Lower leg skin (tissue), 4 donors: ENCODE data around the gene ZNF367. TPM values are rescaled to one million over a fixed set of nuclear protein-coding genes. Genes with fewer than 3 reads are reported as not detected.

ENCODE experiments used
- DNase-seq, 2 donors: peaks; one replicate each; pipeline ENCODE4 v3.0.0-alpha.2; 2019; ENCODE audit warnings: low spot score in 2 of 2
- H3K4me3 ChIP-seq: fragments of 200-600 bp; sonication (generic); 2 replicates; pipeline ENCODE4 v1.5.1; 2017; ENCODE audit warnings: mild to moderate bottlenecking, low read depth; ENCODE audit not compliant: poor library complexity, severe bottlenecking
- CTCF ChIP-seq, 3 donors: fragments of 450-650 bp; IDR thresholded peaks; one replicate each; pipeline ENCODE4 v1.5.1; 2016; ENCODE audit warnings: antibody characterized with exemption in 3 of 3, mild to moderate bottlenecking in 3 of 3, moderate library complexity in 2 of 3
- POLR2A ChIP-seq, 2 donors: fragments of 450-650 bp; IDR thresholded peaks; one replicate each; pipeline ENCODE4 v1.6.1; 2016 to 2017; ENCODE audit warnings: antibody characterized with exemption in 2 of 2, mild to moderate bottlenecking in 1 of 2, moderate library complexity in 1 of 2
- WGBS, 2 donors: methylation state at CpG; one replicate each; pipeline ENCODE4 v1.1.5; 2018; 5-methylcytosine and 5-hydroxymethylcytosine counted together
- intact Hi-C: fragments of 100-400 bp; cut with DNase I; formaldehyde crosslinking; loops from one replicate; pipeline ENCODE4 v1.15.0; 2023; ENCODE audit warnings: low total_unique reads
- total RNA-seq, 4 donors: library from RNA; depleted of rRNA; stranded (reverse); fragments of >200 nt; gene quantifications; one replicate each; pipeline ENCODE4 v1.1.0, GENCODE V29; 2016

ZNF367 gene
- total RNA-seq, 4 donors from 2014 or later: 0.93 to 3.0 (median 1.8) TPM

DNA sequence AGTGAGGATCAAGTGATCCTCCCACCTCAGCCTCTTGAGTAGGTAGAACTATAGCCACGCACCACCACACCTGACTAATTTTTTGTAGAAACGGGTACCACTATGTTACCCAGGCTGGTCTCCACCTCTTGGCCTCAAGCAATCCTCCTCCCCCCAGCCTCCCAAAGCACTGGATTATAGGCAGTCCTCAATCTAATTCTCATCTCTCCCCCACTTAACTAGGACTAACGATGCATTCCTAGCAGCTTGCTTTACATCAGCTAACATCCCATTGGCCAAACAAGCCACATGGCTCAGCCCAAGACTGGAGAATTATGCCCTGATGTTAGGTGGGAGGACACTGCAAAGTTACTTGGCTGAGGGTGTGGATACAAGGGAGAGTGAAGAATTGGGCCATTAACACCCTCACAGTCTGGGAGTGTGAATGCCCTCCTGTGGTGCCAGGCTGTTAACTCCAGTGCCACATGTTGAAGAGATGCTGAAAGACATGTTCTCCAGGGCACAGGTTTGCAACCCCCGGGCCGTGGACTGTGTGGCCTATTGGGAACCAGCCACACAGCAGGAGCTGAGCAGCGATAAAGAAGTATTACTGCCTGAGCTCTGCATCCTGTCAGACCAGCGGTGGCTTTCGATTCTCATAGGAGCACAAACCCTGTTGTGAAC is 5.3 kb upstream of the ZNF367 start:
- intact Hi-C loops: no loop called here
- no peak overlapping the region for H3K4me3 ChIP-seq
- TF ChIP-seq CTCF (IDR thresholded peaks at IDR 0.05): no peak
- TF ChIP-seq POLR2A (IDR thresholded peaks at IDR 0.05): no peak
- WGBS, 2 donors: 59 to 65% methylated on average over 8 of the region's 8 CpGs
- DNase-seq: no peak

DNA sequence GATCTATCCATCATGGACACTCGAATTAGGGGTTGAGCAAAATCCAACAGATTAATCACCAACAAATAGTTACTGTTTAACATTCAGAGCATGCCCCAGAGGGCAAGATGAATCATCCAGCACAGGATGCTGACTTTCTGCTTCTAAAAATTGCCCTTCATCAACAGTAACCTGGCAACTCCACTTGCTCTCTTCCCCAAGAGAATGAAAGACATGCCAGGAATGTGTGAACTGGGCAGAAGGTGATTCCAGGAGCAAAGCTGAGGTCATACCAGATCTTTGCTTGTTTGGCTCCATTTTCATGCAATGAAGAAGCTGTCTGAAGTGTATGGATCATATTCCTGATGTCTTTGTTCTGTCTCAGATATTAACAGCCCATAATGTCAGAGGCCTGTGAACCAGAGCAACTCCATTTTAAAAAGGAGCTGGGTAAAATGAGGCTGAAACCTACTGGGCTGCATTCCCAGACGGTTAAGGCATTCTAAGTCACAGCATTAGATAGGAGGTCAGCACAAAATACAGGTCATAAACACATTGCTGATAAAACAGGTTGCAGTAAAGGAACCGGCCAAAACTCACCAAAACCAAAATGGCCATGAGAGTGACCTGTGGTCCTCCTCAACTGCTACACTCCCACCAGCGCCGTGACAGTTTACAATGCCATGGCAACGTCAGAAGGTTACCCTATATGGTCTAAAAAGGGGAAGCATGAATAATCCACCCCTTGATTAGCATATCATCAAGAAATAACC is 2.5 kb upstream of the ZNF367 start:
- peak in 1 of 2 donors; percentile 71 for DNase-seq
- intact Hi-C loops: no loop called here
- TF ChIP-seq CTCF (IDR thresholded peaks at IDR 0.05): no peak
- 45 to 49% methylated on average over 6 of the region's 6 CpGs for WGBS, 2 donors
- no peak overlapping the region for H3K4me3 ChIP-seq

GRCh38 chr9:96419691-96419969 is 1.5 kb upstream of the ZNF367 start:
- intact Hi-C loops: no loop called here

GRCh38 chr9:96418920-96419690 is 935 bp upstream of the ZNF367 start:
- 0 to 1% methylated on average over 30 to 31 of the region's 58 CpGs for WGBS, 2 donors
- TF ChIP-seq CTCF (IDR thresholded peaks at IDR 0.05): no peak
- no peak for TF ChIP-seq POLR2A (IDR thresholded peaks at IDR 0.05)

More at GRCh38 chr9:96419691-96419969, 1.5 kb upstream of the ZNF367 start:
- no peak for DNase-seq
- WGBS, 2 donors: 28 to 29% methylated on average over 2 of the region's 2 CpGs
- no peak overlapping the region for H3K4me3 ChIP-seq
- no peak for TF ChIP-seq CTCF (IDR thresholded peaks at IDR 0.05)
- TF ChIP-seq POLR2A (IDR thresholded peaks at IDR 0.05): no peak

GRCh38 chr9:96417661-96418082 is 498 bp downstream of the ZNF367 start:
- intact Hi-C loops: no loop called here
- WGBS, 2 donors: 0% methylated on average over 8 of the region's 62 CpGs; no CpG with 5 or more reads in 1 of the 2 donors
- no peak for DNase-seq
- TF ChIP-seq POLR2A (IDR thresholded peaks at IDR 0.05) (no peak), CTCF (IDR thresholded peaks at IDR 0.05) (no peak)
- H3K4me3 ChIP-seq: peak overlapping the region; percentile 40

More at GRCh38 chr9:96418920-96419690, 935 bp upstream of the ZNF367 start:
- peak; percentile 49 to 93 for DNase-seq
- intact Hi-C loops: no loop called here
- peak overlapping the region; percentile 63 for H3K4me3 ChIP-seq
